SK-N-SH (cell line): ENCODE data around the gene CFAP74. TPM values are rescaled to one million over a fixed set of nuclear protein-coding genes. Genes with fewer than 3 reads are reported as not detected.

ENCODE experiments used
- CTCF ChIA-PET: fragments of 300-600, 350-600 bp; formaldehyde crosslinking; extraction: SDS; loops from one replicate; lab custom pipeline; 2021; lab: Yijun Ruan, JAX
- POLR2A ChIA-PET: fragments of 350-600 bp; sonication (Branson Sonifier 250); formaldehyde crosslinking; extraction: SDS; loops from one replicate; lab custom pipeline; 2020; ENCODE audit warnings: antibody characterized with exemption, inconsistent platforms; lab: Yijun Ruan, JAX
- DNase-seq: peaks from one replicate; pipeline ENCODE4 v3.0.0; 2012
- H2AFZ ChIP-seq: fragments of 200-600 bp; sonication (generic); 2 replicates; pipeline ENCODE4 v1.8.1; 2016; ENCODE audit warnings: antibody characterized with exemption, mild to moderate bottlenecking, low read depth
- H3F3A ChIP-seq: fragments of 200-600 bp; sonication (generic); replicated peaks from 2 replicates; pipeline ENCODE3; 2016; ENCODE audit warnings: antibody characterized with exemption, mild to moderate bottlenecking; ENCODE audit not compliant: insufficient read depth
- H3K27ac ChIP-seq, 2 experiments: fragments of 200-500 bp in 1 of 2; fragments of 200-600 bp in 1 of 2; sonication (Bioruptor generic) in 1 of 2; sonication (generic), shearing (Covaris generic) in 1 of 2; 2 replicates each; pipeline versions ENCODE4 v1.5.1 to v1.6.1; 2014 to 2016; ENCODE audit warnings: low read depth in 2 of 2, inconsistent platforms in 1 of 2, low read length in 1 of 2, mild to moderate bottlenecking in 1 of 2, mixed read lengths in 1 of 2
- H3K27me3 ChIP-seq: fragments of 200-600 bp; sonication (generic), shearing (Covaris generic); 2 replicates; pipeline ENCODE4 v1.6.1; 2016; ENCODE audit warnings: mixed run types; ENCODE audit not compliant: insufficient read depth
- H3K36me3 ChIP-seq, 2 experiments: fragments of 200-500 bp in 1 of 2; fragments of 200-600 bp in 1 of 2; sonication (Bioruptor generic) in 1 of 2; sonication (generic) in 1 of 2; replicated peaks in 1 of 2; 2 replicates each; pipeline versions ENCODE3 to v1.5.1; 2014 to 2016; ENCODE audit warnings: low read length in 1 of 2, mild to moderate bottlenecking in 1 of 2; ENCODE audit not compliant: insufficient read depth in 2 of 2, control insufficient read depth in 1 of 2
- H3K4me1 ChIP-seq, 2 experiments: fragments of 200-500 bp in 1 of 2; fragments of 200-600 bp in 1 of 2; sonication (Bioruptor generic) in 1 of 2; sonication (generic), shearing (Covaris generic) in 1 of 2; 2 replicates each; pipeline versions ENCODE4 v1.5.1 to v1.6.1; 2014 to 2016; ENCODE audit warnings: low read depth in 1 of 2, low read length in 1 of 2, mixed run types in 1 of 2; ENCODE audit not compliant: insufficient read depth in 2 of 2, control insufficient read depth in 1 of 2
- H3K4me2 ChIP-seq: fragments of 200-600 bp; sonication (generic), shearing (Covaris generic); 2 replicates; pipeline ENCODE4 v1.6.1; 2017; ENCODE audit warnings: mixed run types
- H3K4me3 ChIP-seq, 2 experiments: fragments of 200-500 bp in 1 of 2; fragments of 200-600 bp in 1 of 2; sonication (Bioruptor generic) in 1 of 2; sonication (generic), shearing (Covaris generic) in 1 of 2; 2 replicates each; pipeline versions ENCODE4 v1.5.1 to v1.8.1; 2014 to 2016; ENCODE audit warnings: low read depth in 2 of 2, inconsistent platforms in 1 of 2, low read length in 1 of 2, mild to moderate bottlenecking in 1 of 2, mixed read lengths in 1 of 2, moderate library complexity in 1 of 2
- H3K79me2 ChIP-seq: fragments of 200-600 bp; sonication (generic); 2 replicates; pipeline ENCODE4 v1.8.1; 2017; ENCODE audit warnings: mild to moderate bottlenecking; ENCODE audit not compliant: insufficient read depth
- H3K9ac ChIP-seq: fragments of 200-600 bp; sonication (generic); 2 replicates; pipeline ENCODE4 v1.6.1; 2017; ENCODE audit warnings: mixed run types
- H3K9me2 ChIP-seq: fragments of 200-600 bp; sonication (generic); 2 replicates; pipeline ENCODE4 v1.6.1; 2017; ENCODE audit warnings: mixed run types
- H3K9me3 ChIP-seq: fragments of 200-600 bp; sonication (generic); 2 replicates; pipeline ENCODE4 v1.6.1; 2017; ENCODE audit warnings: mixed run types, mild to moderate bottlenecking, moderate library complexity
- H4K20me1 ChIP-seq: fragments of 200-600 bp; sonication (generic); 2 replicates; pipeline ENCODE4 v1.6.1; 2017; ENCODE audit warnings: mild to moderate bottlenecking, mixed run types; ENCODE audit not compliant: insufficient read depth
- CTCF ChIP-seq: fragments of 200-600 bp; sonication (generic); IDR thresholded peaks from 2 replicates; pipeline ENCODE4 v1.6.1; 2017; ENCODE audit warnings: antibody characterized with exemption, mild to moderate bottlenecking, moderate library complexity
- EP300 ChIP-seq, 2 experiments: IDR thresholded peaks; 2 replicates each; pipeline versions ENCODE4 v1.4.0 to v1.6.1; 2012; ENCODE audit warnings: borderline replicate concordance in 1 of 2, low read depth in 1 of 2, low read length in 1 of 2
- FOSL2 ChIP-seq: IDR thresholded peaks from 2 replicates; pipeline ENCODE4 v1.4.0; 2012; ENCODE audit warnings: low read depth, mild to moderate bottlenecking, moderate library complexity, borderline replicate concordance
- POLR2AphosphoS5 ChIP-seq: IDR thresholded peaks from 2 replicates; pipeline ENCODE4 v1.6.1; 2012; ENCODE audit warnings: low read depth, low read length
- RCOR1 ChIP-seq: fragments of 150-350 bp; IDR thresholded peaks from 2 replicates; pipeline ENCODE4 v1.6.1; 2017; ENCODE audit warnings: antibody characterized with exemption, low read length
- SIN3A ChIP-seq: IDR thresholded peaks from 2 replicates; pipeline ENCODE4 v1.6.1; 2012; ENCODE audit warnings: low read depth, mild to moderate bottlenecking, low read length, moderate library complexity, borderline replicate concordance
- SMC3 ChIP-seq: IDR thresholded peaks from 2 replicates; pipeline ENCODE4 v1.6.1; 2012; ENCODE audit warnings: low read depth, low read length, improper control_type of control experiment
- TAF1 ChIP-seq: IDR thresholded peaks from 2 replicates; pipeline ENCODE4 v1.6.1; 2012; ENCODE audit warnings: low read depth, mild to moderate bottlenecking, low read length, moderate library complexity, borderline replicate concordance
- TCF12 ChIP-seq: IDR thresholded peaks from 2 replicates; pipeline ENCODE4 v1.4.0; 2012
- TEAD4 ChIP-seq: IDR thresholded peaks from 2 replicates; pipeline ENCODE4 v1.4.0; 2012; ENCODE audit warnings: mild to moderate bottlenecking, borderline replicate concordance; ENCODE audit not compliant: insufficient read depth
- USF2 ChIP-seq: fragments of 150-350 bp; IDR thresholded peaks from 2 replicates; pipeline ENCODE4 v1.6.1; 2017; ENCODE audit warnings: antibody characterized with exemption, low read length, low read depth, borderline replicate concordance
- WGBS: methylation state at CpG from one replicate; pipeline ENCODE4 v1.1.6; 2017; ENCODE audit warnings: low lambda C conversion rate; 5-methylcytosine and 5-hydroxymethylcytosine counted together
- polyA plus RNA-seq, 3 experiments: library from polyadenylated mRNA; depleted of rRNA; stranded (reverse); fragments of >200 nt; gene quantifications; 2 replicates each; pipeline ENCODE4 v1.2.3, GENCODE V29; 2012

Gene CFAP74
- polyA plus RNA-seq, 1 of the 3 experiments (the other 2 are of a cell fraction): not detected

- TF ChIP-seq USF2: no peak
- TF ChIP-seq, all 33 proteins: peak for 0
Observed at GRCh38 chr1:1950940-1951339, 52.6 kb downstream of the CFAP74 start (continued).

- H3F3A ChIP-seq: no peaks in the 10 kb centered on the region
- H3K9me3 ChIP-seq: no peaks in the 10 kb centered on the region
- H3K27me3 ChIP-seq: no peaks in the 10 kb centered on the region; the same call in 1 of the 2 replicates
- no peaks in the 10 kb centered on the region for H3K36me3 ChIP-seq
- ChIA-PET POLR2A (no interaction called here), CTCF (interaction anchor here (3.9 kb wide), 1 partner anchor 97 kb away, joined by 37 read pairs; no protein-coding TSS in a partner anchor)
- no peaks in the 10 kb centered on the region for H3K9me2 ChIP-seq
- WGBS: 27% methylated on average over 1 of the region's 1 CpG
- H3K4me2 ChIP-seq: no peak overlapping the region
- H3K4me3 ChIP-seq: no peak overlapping the region
- H3K79me2 ChIP-seq: no peaks in the 10 kb centered on the region
- no peak overlapping the region for H2AFZ ChIP-seq
- H3K27ac ChIP-seq: no peak overlapping the region
- no peaks in the 10 kb centered on the region for H4K20me1 ChIP-seq
- TF ChIP-seq RCOR1: no peak
- no peak for TF ChIP-seq USF2
- TF ChIP-seq SMC3: no peak
- no peak for TF ChIP-seq CTCF
- no peak for TF ChIP-seq FOSL2
- TF ChIP-seq POLR2AphosphoS5: no peak
- TF ChIP-seq SIN3A: no peak
- TF ChIP-seq TCF12: no peak
- TF ChIP-seq TEAD4: no peak
- TF ChIP-seq TAF1: no peak
- TF ChIP-seq EP300 (IDR thresholded peaks at IDR 0.05; ENCODE audit: borderline replicate concordance in 1 of 2, low read depth in 1 of 2, low read length in 1 of 2): no peak
- TF ChIP-seq, all 33 proteins: peak for 0
- H3K4me1 ChIP-seq: peaks cover 0 to 22% of the 10 kb centered on the region in 2 experiments; a peak in 1 of 4 replicates
- no peak for DNase-seq
- no peak overlapping the region for H3K9ac ChIP-seq
Observed at GRCh38 chr1:1948783-1949182, 54.8 kb downstream of the CFAP74 start.
